HepG2 (cell line): ENCODE data around the gene GALR3. TPM values are rescaled to one million over a fixed set of nuclear protein-coding genes. Genes with fewer than 3 reads are reported as not detected.
A peak's percentile ranks its signal among the peaks of the same experiment; 100 is the strongest.

Experiments
- ASH2L ChIP-seq: fragments of 300-600, 200-600 bp; sonication (generic); IDR thresholded peaks from 2 replicates; pipeline ENCODE4 v1.7.0; 2017; ENCODE audit warnings: low read depth, mild to moderate bottlenecking, moderate library complexity, mixed read lengths, low read length; ENCODE audit not compliant: insufficient read length
- CBX5 ChIP-seq: sonication (generic); formaldehyde crosslinking; IDR thresholded peaks from 2 replicates; pipeline ENCODE4 v1.4.0; 2020; ENCODE audit warnings: missing genetic modification reagents, borderline replicate concordance
- EHMT2 ChIP-seq: fragments of 200-600 bp; sonication (generic); IDR thresholded peaks from 2 replicates; pipeline ENCODE4 v1.7.0; 2017; ENCODE audit warnings: antibody characterized with exemption, low read depth, low read length, borderline replicate concordance
- GRHL1 ChIP-seq: sonication (generic); formaldehyde crosslinking; conservative IDR thresholded peaks from 2 replicates; pipeline ENCODE4 v1.8.0; 2022; ENCODE audit warnings: missing genetic modification reagents
- KAT2B ChIP-seq: fragments of 150-350 bp; IDR thresholded peaks from 2 replicates; pipeline ENCODE4 v1.6.1; 2014; ENCODE audit warnings: low read depth, low read length, borderline replicate concordance
- KDM1A ChIP-seq: IDR thresholded peaks from 2 replicates; pipeline ENCODE4 v1.6.1; 2016; ENCODE audit warnings: missing compliant biosample characterization
- MLLT10 ChIP-seq: sonication (generic); formaldehyde crosslinking; IDR thresholded peaks from 2 replicates; pipeline ENCODE4 v1.4.0; 2020; ENCODE audit warnings: missing genetic modification reagents
- NFRKB ChIP-seq: fragments of 450-650 bp; IDR thresholded peaks from 2 replicates; pipeline ENCODE4 v1.6.1; 2017
- PAWR ChIP-seq: sonication (generic); formaldehyde crosslinking; IDR thresholded peaks from 2 replicates; pipeline ENCODE4 v1.4.0; 2020; ENCODE audit warnings: missing genetic modification reagents, mild to moderate bottlenecking, borderline replicate concordance
- PHB2 ChIP-seq: fragments of 450-650 bp; IDR thresholded peaks from 2 replicates; pipeline ENCODE4 v1.6.1; 2018; ENCODE audit not compliant: partially characterized antibody
- PHF21A ChIP-seq: sonication (generic); formaldehyde crosslinking; IDR thresholded peaks from 2 replicates; pipeline ENCODE4 v1.5.0; 2020; ENCODE audit warnings: mild to moderate bottlenecking, missing genetic modification reagents
- PPARG ChIP-seq: conservative IDR thresholded peaks from 2 replicates; pipeline ENCODE4 v1.6.1; 2016; ENCODE audit warnings: missing biosample characterization, missing genetic modification reagents
- SOX6 ChIP-seq, 2 experiments: fragments of 450-650 bp in 1 of 2; sonication (generic) in 1 of 2; formaldehyde crosslinking in 1 of 2; IDR thresholded peaks; 2 replicates each; pipeline versions ENCODE4 v1.4.0 to v1.6.1; 2017 to 2020; ENCODE audit warnings: antibody characterized with exemption in 1 of 2, mild to moderate bottlenecking in 1 of 2, missing genetic modification reagents in 1 of 2
- TAF15 ChIP-seq: fragments of 200-400 bp; formaldehyde crosslinking; IDR thresholded peaks from one replicate; pipeline ENCODE4 v1.6.1; 2018; ENCODE audit warnings: mild to moderate bottlenecking, low read depth, low read length; ENCODE audit not compliant: poor library complexity, severe bottlenecking
- ZBED4 ChIP-seq: sonication (generic); formaldehyde crosslinking; IDR thresholded peaks from 2 replicates; pipeline ENCODE4 v1.4.0; 2020; ENCODE audit warnings: missing genetic modification reagents, borderline replicate concordance
- ZBTB42 ChIP-seq: sonication (generic); formaldehyde crosslinking; IDR thresholded peaks from 2 replicates; pipeline ENCODE4 v1.5.0; 2020; ENCODE audit warnings: mild to moderate bottlenecking, missing genetic modification reagents
- ZFP82 ChIP-seq: sonication (generic); formaldehyde crosslinking; IDR thresholded peaks from 2 replicates; pipeline ENCODE4 v1.5.1; 2020; ENCODE audit warnings: mild to moderate bottlenecking, missing genetic modification reagents, borderline replicate concordance
- ZNF124 ChIP-seq: sonication (generic); formaldehyde crosslinking; IDR thresholded peaks from 2 replicates; pipeline ENCODE4 v1.4.0; 2020; ENCODE audit warnings: missing genetic modification reagents
- ZNF136 ChIP-seq: sonication (generic); formaldehyde crosslinking; IDR thresholded peaks from 2 replicates; pipeline ENCODE4 v1.8.1; 2022; ENCODE audit warnings: low read depth, mild to moderate bottlenecking, moderate library complexity, missing genetic modification reagents
- ZNF230 ChIP-seq: sonication (generic); formaldehyde crosslinking; IDR thresholded peaks from 2 replicates; pipeline ENCODE4 v1.4.0; 2020; ENCODE audit warnings: mild to moderate bottlenecking, missing genetic modification reagents
- ZNF251 ChIP-seq: sonication (generic); formaldehyde crosslinking; IDR thresholded peaks from 2 replicates; pipeline ENCODE4 v1.9.0; 2021; ENCODE audit warnings: mild to moderate bottlenecking, missing genetic modification reagents
- ZNF333 ChIP-seq: sonication (generic); formaldehyde crosslinking; IDR thresholded peaks from 2 replicates; pipeline ENCODE4 v1.4.0; 2020; ENCODE audit warnings: mild to moderate bottlenecking, missing genetic modification reagents, borderline replicate concordance
- ZNF660 ChIP-seq: sonication (generic); formaldehyde crosslinking; IDR thresholded peaks from 2 replicates; pipeline ENCODE4 v1.5.1; 2020; ENCODE audit warnings: mild to moderate bottlenecking, low read depth, missing genetic modification reagents, borderline replicate concordance
- polyA plus RNA-seq, 8 experiments: library from polyadenylated mRNA; depleted of rRNA in 3 of 8; stranded (reverse) in 7 of 8; unstranded in 1 of 8; fragments of >200 nt; fragmentation: Illumina TruSeq in 4 of 8; extraction: Trizol in 4 of 8; gene quantifications; 2 replicates each; pipeline versions ENCODE4 v1.2.1 to v1.2.3, GENCODE V29; 2011 to 2016; ENCODE audit warnings: low read depth in 4 of 8, missing spikeins in 1 of 8, mixed read lengths in 1 of 8; ENCODE audit not compliant: insufficient read depth in 1 of 8
- total RNA-seq, 5 experiments: library from RNA; depleted of rRNA; stranded (reverse); fragments of >200 nt; fragmentation: Illumina TruSeq; extraction: Trizol; gene quantifications; 2 replicates each; pipeline ENCODE4 v1.2.3, GENCODE V29; 2016; ENCODE audit warnings: low read depth in 1 of 5
- TF ChIP-seq, protein P1 (sequence below): sonication (generic); formaldehyde crosslinking; IDR thresholded peaks from 2 replicates; pipeline ENCODE4 v1.8.1; 2023; ENCODE audit warnings: mild to moderate bottlenecking, inconsistent platforms, moderate library complexity, missing genetic modification reagents, borderline replicate concordance

Gene GALR3
- total and polyA plus RNA-seq, 2 of the 13 experiments (the other 11 are each of a cell fraction or from before 2014, with no cell fraction given), result 0.13 TPM; not detected in 1

GRCh38 chr22:37849089-37849751 is 26.0 kb downstream of the GALR3 start, which contains the start of gene EIF3L (continued):
- TF ChIP-seq ASH2L (peak; percentile 74), PPARG (CRISPR knock-in tag) (no peak), ZNF230 (0 out of 2 replicates have a peak, but pooled peaks have one; percentile 70), PHB2 (no peak), MLLT10 (CRISPR knock-in tag) (no peak), ZBED4 (CRISPR knock-in tag) (peak; percentile 50; the same call in 1 of the 2 replicates), ZNF660 (no peak), ZNF333 (no peak), SOX6 (IDR thresholded peaks at IDR 0.05) (no peak), SOX6 (CRISPR knock-in tag; IDR thresholded peaks at IDR 0.05) (peak; percentile 35; the same call in 1 of the 2 replicates), EHMT2 (no peak), KAT2B (no peak), PHF21A (CRISPR knock-in tag) (no peak; the same call in 1 of the 2 replicates), GRHL1 (no peak), KDM1A (CRISPR knock-in tag) (peak; percentile 12; the same call in 1 of the 2 replicates), ZNF124 (CRISPR knock-in tag) (0 out of 2 replicates have a peak, but pooled peaks have one; percentile 5), NFRKB (no peak; the same call in 1 of the 2 replicates), TAF15 (no peak), ZNF251 (CRISPR knock-in tag) (no peak), PAWR (CRISPR knock-in tag) (no peak), ZNF136 (CRISPR knock-in tag) (peak; percentile 89), ZFP82 (CRISPR knock-in tag) (peak; percentile 74; the same call in 1 of the 2 replicates), CBX5 (CRISPR knock-in tag) (no peak), ZBTB42 (CRISPR knock-in tag) (no peak)
- TF ChIP-seq, protein P1, sequence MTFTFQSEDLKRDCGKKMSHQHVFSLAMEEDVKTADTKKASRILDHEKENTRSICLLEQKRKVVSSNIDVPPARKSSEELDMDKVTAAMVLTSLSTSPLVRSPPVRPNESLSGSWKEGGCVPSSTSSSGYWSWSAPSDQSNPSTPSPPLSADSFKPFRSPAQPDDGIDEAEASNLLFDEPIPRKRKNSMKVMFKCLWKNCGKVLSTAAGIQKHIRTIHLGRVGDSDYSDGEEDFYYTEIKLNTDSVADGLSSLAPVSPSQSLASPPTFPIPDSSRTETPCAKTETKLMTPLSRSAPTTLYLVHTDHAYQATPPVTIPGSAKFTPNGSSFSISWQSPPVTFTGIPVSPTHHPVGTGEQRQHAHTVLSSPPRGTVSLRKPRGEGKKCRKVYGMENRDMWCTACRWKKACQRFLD, result 0 out of 2 replicates have a peak, but pooled peaks have one; percentile 55
